GM19467 (cell line): ENCODE results near the gene ARHGAP21.

Experiments used
- ATAC-seq: cut with Tn5 transposase; IDR thresholded peaks from one replicate; pipeline ENCODE4 v1.9.1; 2021; ENCODE audit warnings: mild to moderate bottlenecking, moderate library complexity; ENCODE audit not compliant: unreplicated experiment

ARHGAP21 gene

DNA sequence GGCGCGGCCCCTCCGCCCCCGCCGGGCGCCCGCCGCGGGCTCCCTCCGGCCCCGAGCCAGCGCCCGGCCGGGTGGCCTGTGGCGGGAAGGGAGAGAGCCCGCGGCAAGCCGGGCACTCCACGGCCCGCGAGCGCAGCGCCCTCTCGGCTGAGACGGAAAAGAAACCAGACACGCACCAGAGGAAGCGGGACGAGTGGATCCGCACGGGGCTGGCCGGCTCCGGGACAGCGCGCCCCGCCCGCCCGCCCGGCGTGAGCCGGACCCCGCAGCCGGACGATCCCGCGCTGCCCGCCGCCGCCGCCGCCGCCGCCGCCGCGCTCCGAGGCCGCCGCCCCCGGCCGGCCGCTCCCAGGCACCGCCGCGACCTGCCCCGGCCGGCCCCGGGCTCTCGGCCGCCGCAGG lies 300 bp downstream of the ARHGAP21 start:
- ATAC-seq, result peak; percentile 27

DNA sequence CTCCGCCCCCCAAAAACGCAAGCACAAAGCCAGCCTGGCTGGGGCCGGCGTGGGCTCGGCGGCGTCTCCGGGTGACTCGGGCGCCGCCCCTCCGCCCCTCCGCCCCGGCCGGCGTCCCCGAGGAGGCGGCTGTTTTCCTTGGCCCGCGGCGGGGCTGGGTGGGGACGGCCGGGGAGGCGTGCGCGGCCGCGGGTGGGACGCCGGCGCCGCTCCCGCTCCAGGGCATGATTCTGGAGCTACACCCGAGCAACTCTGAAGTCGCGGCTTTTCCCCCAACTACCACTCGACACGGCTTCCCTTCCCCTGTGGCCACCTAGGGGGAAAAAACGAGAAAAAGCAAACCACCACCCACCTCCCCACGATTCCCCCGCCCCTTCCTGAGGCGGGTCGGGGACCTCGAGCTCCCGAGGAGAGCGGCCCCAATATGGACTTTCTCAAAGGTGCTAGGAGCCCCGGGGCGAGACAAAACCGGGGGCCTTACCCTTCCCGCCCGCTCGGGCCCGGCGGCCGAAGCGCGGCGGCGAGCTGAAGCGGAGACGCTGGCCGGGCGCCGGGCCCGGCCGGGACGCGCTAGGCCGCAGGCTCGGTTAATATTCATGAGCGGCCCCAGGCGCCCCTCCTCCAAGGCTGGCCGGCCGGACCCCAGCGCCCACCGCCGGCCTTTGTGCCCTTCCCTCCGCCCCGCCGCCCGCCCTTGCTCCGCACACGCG lies 856 bp downstream of the ARHGAP21 start:
- peak; percentile 29 for ATAC-seq

DNA sequence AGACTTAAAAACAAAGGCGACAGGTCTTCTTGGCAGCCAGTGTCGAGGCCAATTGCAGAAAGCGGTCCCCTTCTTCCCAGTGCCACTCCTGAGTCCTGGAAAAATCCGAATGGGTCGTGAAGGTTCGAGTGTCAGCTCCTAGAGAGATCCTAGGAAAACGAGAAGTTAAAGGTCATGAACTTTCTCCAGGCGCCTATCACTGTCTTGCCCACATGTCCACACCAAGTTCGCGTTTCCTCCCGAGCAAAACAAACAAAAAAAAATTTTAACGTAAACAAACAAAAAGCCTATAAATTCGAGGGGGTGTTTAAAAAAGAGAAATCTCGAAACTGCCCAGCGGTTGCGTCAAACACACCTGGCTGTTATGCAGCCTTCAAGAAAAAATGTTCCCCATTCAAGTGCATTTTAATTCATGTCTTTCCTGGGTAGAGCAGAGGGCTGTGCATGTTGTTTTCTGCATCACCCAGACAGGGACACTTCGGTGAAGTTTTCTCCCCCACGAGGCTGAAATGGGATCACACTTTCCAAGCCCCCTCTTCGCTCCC lies 1.5 kb downstream of the ARHGAP21 start:
- ATAC-seq, result no peak

DNA sequence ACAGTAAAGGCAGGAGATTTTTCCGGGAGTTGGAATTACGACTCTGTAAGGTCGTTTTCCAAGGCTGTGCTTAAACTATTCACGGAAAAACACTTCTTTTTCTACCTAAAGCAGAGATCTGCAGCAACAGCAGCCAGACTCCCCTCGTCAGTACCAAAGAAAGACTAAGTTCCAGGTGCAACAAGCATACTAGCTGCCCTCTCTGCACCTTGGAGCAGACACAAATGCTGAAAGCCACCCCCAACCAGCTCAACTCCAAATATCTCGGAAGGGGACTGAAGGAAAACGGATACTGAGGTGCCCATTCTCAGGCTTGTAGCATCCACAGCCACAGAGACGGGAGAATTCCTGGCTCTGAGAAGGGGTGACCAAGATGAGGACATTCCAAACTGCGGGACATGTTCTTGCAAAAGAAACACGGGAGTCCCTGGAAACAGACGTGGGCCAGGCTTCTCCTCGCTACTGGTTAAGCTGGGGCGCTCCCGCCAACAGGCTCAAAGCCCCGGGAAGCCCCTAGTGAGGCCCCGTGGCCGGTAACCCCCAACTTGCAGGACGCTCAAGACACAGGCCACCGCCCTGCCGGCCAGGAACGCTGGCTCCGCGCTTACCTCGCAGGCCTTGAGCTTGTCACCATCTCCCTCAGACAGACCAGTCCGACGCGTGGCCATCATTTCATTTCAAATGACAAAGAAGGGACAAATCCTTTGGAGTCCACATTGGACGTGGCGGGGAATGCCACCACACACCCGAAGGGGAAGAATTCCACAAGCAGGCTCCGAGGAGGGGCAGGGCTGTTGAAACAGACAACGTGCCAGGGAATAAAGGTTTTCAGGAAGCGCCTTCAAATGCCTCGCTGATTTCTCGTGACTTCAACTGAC lies 2.2 kb downstream of the ARHGAP21 start:
- no peak for ATAC-seq

DNA sequence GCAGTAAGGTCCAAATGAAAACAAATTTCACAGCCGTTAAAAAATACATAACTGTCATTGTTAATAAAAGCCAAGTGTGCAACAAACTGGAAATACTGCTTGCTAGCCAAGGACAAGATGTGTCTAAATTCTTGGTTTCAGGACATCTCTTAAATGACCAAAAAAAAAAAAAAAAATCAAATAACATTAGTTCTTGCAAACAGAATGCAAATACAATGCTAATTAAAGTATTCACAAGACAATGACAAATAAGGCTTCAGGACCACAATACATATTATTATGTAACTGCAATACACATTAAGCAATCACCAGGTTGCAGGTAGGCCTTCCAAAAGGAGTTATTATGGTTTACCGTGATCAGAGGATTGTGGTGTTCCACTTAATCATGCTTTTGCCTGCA lies 3.6 kb downstream of the ARHGAP21 start:
- no peak for ATAC-seq

DNA sequence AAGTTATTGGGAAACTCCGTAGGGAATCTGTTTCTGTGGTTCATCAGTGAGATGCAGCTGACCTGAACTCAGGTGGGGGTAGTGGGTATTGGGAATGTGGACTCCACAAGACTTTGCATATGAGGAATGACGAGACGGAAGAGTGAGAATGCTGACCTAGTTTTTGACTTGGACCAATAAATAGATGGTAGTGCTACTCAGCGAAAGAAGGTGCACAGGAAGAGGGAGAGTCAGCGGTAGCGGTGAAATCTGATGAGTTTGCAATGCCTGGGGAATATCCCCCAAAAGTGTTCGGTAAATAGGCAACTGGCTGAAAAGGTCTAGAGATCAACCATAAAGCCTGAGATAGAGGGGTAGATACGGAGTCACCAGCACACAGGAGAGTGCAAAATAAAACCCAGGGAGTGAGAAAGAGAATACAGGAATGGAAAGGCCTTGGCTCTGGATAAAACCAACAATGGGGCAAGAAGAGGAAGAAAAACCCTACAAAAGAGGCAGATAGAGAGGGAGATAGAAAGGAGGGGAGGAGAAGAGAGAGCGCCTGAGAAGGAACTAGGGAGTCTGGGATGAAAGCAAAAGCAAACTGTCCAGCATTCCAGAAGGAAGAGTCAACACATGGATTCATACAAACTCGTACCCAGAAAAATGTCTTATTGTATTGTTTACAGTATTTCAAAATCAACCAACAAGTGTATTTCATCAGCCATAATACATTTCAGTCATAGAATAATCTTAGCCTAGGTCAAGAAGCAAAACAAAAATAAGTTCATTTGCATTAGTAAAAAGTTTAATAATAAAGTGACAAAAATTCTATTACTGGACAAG lies 5.4 kb downstream of the ARHGAP21 start:
- ATAC-seq, result no peak

DNA sequence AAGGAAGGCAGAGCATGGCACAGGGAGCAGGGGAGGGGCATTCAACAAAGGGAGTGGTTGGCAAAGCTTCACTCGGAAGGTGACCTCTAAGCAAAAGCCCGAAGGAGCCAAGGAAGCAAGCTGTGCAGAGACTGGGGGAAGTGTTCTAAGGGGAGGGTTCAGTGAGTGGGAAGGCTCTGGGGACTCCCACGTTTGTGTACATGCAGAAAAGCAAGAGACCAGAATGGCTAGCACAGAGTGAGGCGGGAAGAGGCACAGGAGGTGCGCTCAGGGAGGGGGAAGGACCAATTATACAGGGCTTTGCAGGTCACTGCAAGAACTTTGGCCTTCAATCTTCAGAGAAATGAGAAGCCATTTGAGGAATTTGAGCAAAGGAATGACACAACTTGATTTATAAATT lies 7.4 kb downstream of the ARHGAP21 start:
- no peak for ATAC-seq

DNA sequence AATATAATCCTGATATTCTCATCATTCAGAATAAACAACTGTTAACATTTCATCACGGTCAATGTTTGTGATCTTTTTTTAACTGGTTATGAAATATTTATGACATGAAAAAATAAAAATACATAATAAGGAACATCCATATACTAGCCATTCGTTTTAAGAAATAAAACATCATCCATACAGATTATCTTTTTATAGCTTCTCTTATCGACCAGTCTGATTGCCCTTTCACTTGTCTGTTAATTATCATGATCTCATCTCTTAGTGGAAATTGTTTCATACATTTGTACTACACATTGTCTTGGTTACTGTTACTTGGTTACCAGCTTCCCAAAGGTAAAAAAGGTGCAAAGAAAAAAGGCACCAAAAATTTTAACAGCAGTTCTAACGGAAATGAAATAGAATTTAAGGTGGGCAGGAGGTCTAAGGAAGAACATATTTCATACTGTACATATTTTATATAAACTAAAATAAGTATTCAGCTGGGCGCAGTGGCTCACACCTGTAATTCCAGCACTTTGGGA lies 8.4 kb downstream of the ARHGAP21 start:
- no peak for ATAC-seq

DNA sequence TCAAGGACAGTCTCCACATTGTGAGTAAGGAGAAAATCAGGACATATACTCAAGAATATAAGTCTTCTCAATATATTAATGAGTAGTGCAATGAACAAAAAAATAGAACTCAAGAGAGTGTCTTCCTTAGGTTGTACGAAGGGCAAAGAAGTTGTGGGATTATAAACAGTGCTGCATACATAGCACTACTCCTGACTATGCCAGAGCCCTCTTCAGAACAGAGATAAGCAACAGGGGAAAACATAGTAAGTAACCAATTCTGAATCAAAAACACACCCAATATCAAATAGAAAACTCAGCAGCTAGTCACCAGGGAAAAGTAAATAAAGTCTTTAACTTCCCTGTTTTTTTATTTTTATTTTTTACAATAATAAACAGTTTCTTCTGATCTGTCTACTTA lies 10.6 kb downstream of the ARHGAP21 start:
- no peak for ATAC-seq

DNA sequence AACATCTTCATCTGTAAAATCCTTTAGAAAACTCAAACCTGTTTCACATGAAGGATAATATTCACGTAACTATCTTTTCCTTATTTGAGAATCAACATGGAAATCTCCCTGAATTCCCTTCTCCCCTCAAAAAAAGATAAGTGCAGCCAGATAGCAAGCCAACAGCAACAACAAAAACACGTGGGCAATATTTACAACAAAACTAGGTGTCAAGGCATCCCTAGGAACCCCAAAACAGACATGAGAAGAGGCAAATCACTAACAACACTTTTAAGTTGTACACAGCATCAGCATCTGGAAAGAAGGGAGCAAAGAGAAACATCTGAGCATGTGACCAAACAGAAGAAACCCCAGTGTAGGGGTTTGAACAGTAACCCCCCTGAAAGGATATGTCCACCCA lies 12.2 kb downstream of the ARHGAP21 start:
- ATAC-seq, result no peak

DNA sequence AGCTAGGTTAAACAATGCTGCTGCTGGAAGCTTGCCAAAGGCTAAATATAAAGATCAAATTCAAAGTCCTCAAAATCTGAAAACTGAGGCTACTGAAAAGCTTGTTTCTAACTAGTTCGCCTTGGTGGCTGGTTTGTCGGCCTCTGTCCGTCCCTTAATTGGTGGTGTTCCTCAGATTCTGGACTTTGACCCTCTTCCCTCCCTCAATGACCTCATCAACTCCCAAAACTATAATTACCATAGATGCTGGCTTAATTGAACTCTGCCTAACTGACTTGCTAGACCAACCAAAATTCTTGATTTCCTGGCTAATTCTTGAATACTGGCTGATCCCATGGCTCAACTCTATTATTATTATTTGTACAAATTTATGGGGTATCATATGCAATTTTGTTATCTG lies 15.6 kb downstream of the ARHGAP21 start:
- ATAC-seq, result no peak

DNA sequence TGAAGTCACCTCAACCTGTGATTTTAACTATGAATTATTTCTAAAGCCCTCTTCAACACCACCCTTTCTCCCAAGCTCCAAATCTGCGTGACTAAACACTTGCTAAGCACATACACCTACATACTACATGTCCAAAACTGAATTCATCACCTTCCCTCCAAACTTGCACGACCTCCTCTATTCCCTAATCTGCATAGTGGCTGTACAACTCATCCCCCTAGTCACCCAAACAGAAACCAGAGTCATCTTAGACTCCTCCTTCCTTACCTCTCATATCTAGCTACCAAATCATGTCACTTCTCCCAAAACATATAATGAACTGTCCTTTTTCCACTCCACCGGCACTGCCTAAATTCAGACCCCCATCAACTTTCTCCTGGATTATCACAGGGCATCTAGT lies 16.2 kb downstream of the ARHGAP21 start:
- no peak for ATAC-seq

DNA sequence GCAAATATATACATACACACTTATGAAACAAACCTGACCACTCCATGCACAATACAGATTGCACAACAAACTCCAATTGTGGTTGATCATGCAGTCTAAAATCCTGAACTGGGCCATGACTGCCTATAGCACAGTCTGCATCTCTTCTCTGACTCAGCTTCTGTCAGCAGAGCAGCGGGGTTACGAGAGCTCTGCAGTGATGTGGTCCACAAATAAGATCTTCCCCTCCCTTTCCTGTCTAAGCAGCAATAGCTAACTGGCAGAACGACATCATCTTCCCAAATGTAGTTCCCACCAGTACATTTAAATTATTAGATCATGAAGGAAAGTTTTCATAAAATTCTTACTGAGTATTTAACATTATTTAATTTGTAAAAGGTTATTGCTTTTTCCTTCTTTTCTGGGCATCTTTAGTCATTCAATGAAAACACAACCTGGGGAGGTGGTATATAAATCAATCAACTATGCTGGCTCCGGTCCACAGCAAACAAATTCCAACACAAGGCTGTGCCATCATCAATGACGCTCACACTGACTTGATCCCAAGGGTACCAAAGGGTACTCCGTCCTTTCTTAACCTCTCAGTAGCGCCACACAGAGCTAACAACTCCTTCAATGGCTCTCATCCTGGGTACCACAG lies 17.1 kb downstream of the ARHGAP21 start:
- ATAC-seq, result no peak

DNA sequence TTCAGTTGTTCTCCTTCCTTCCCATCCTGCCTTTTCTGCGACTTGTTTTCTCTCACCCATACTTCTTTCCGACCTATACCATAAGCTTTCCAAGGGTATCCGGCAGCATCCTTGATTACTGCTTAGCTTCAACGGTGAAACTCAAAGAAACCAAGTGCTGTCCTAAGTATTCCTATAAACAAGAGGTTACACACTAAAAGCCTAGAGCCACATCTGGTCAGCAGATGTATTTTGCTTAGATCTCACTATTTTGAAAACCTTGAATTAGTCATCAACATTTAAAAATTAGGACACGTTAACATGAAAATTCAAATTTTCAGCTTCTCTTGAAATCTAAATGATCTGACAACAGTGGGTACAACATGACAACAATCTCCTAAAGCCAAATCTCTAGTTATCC lies 20.0 kb downstream of the ARHGAP21 start:
- no peak for ATAC-seq

DNA sequence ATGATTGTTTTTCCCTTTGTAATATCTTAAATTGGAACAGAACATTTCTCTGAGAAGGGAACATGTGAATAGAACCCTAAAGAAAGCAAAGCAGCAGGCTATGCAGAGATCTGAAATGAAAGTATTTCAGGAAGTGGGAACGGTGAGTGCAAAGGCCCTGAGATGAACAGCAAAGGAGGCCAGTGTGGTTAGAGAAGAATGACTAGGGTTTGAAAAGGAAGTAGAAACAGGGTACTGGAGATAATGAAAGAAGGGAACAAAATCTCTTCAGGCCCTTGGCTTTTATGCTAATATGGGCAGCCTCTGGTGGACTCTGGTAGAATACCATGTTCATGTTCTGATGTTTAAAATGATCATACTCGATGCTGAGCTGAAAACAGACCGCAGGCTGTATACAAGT lies 22.2 kb downstream of the ARHGAP21 start:
- ATAC-seq, result peak; percentile 93

DNA sequence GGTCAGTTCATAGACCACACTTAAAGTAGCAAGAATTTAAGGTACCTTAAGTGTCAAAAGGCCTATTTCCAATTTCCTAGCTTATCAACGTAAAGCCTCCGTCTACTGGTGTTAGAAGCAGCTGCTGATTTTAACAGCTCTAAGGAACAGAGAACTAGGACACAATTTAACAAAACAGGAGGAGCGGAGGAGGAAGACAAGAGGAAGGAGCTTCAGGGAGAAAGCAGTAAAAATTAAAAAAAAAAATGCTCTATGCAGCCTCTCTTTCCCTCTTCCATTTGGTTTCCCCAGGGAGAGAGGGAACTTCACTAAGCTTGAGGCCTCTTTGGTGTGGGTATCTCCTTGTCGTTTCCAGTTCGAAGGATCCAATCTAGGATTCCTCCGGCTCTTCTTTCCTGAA lies 22.7 kb downstream of the ARHGAP21 start:
- ATAC-seq, result no peak

DNA sequence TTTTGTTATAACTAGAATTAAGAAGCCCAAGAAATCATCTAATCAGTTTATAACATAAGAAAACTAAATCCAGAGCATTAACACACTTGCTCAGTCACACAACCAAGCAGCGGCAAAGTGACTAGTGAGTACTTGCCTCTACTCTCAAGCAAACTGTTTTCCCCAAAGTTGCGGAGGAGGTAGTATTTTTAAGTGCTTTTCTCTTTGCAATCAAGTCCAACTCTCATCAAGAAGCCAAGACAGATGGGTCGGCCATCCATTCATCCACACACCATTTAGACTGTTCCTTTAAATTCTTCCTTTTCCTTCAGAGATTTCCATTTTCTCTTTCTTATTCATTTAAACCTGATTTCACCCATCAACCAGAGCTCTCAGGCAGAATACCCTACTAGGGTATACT lies 25.4 kb downstream of the ARHGAP21 start:
- no peak for ATAC-seq

DNA sequence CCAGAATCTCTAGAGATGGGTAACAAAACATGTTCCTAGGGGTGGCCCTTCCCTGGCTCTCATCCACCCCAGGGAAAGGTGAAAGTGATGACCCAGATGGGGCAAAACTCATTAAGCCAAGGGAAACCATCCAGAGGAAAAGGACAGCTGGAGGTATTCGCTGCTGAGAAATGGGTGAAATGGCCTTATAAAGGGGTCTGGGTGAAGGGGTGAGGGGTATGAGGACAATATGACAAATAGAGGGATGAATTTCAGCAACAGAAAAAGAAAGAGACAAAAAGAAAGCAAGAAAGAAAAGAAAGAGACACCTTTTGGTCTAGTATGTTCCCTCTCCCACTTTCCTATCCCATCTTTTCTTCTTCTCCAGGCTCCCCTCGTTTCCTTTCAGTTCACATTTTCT lies 26.6 kb downstream of the ARHGAP21 start:
- no peak for ATAC-seq

DNA sequence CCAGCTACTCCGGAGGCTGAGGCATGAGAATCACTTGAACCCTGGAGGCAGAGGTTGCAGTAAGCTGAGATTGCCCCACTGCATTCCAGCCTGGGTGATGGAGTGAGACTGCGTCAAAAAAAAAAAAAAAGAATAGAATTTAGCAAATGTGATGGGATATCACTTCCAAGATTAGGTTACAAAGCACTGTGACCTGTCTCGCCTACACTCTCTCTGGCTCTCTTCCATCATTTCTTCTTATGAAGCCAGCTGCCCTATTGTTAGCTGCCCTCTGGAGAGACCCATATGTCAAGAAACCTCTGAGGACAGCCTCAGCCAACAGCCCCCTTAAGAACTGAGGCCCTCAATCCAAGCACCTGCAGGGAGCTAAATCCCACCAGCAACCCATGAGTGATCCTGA lies 28.2 kb downstream of the ARHGAP21 start:
- no peak for ATAC-seq

DNA sequence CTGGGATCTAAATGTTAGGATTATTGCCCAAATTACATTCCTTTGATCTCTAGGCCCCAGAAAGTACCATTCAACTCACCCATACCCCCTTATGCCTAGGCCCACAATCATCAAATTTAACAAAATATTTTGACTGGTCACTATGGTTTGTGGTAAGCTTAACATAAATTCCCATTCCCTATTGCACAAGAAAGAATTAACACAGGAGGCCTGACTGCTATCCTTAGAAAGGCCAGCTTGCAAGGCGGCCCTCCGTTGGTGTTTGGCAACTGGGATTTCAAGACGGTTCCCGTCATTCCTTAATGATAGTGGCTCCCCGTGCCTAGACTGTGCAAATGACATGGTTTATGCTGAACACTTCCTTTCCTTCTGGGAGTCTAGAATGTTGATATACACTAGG lies 29.6 kb downstream of the ARHGAP21 start:
- ATAC-seq, result no peak
